ENCODE data around the gene RIMOC1.
A peak's percentile ranks its signal among the peaks of the same experiment; 100 is the strongest.

The RIMOC1 gene

DNA sequence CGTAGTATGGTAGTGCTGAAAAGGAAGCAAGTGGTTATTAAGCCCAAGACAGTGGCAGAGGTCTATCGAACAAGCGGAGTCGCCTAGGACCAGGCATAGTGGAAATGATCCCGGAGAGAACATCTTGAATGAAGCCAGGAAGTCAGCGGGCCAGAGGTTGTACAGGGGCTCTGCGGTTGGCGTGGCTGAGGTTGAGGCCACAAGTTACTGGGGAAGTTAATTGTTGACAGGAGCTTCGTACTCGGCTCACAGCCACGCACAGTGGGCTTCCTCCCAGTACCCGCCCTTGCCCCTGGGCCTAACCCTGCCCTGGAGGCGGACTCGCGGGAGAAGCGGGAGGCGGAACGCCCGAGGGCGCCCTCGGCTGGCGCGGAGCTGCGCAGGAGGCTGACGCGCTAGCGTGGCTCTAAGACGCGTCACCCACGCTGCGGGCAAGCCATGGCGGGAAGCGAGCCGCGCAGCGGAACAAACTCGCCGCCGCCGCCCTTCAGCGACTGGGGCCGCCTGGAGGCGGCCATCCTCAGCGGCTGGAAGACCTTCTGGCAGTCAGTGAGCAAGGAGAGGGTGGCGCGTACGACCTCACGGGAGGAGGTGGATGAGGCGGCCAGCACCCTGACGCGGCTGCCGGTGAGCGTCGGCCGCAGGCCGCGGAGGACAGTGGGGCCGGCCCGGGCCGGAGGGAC lies 20.9 kb downstream of the RIMOC1 start, which contains the start of gene FBXO4:
Gene FBXO4, plus strand, starts transcription at position 410 of the 683 bp plus-strand sequence. Its CDS starts 29 bp downstream, at position 439.
- H3K4me3 ChIP-seq (ENCODE audit: low read depth, low read length) = peak within 1 kb of the TSS; percentile 57
- in situ Hi-C loops (cut with HindIII; ENCODE audit: low sequenced_read_pairs) = no loop called here
- peak; percentile 83 for DNase-seq (ENCODE audit: low read depth, low spot score)
- TF ChIP-seq, protein P1, sequence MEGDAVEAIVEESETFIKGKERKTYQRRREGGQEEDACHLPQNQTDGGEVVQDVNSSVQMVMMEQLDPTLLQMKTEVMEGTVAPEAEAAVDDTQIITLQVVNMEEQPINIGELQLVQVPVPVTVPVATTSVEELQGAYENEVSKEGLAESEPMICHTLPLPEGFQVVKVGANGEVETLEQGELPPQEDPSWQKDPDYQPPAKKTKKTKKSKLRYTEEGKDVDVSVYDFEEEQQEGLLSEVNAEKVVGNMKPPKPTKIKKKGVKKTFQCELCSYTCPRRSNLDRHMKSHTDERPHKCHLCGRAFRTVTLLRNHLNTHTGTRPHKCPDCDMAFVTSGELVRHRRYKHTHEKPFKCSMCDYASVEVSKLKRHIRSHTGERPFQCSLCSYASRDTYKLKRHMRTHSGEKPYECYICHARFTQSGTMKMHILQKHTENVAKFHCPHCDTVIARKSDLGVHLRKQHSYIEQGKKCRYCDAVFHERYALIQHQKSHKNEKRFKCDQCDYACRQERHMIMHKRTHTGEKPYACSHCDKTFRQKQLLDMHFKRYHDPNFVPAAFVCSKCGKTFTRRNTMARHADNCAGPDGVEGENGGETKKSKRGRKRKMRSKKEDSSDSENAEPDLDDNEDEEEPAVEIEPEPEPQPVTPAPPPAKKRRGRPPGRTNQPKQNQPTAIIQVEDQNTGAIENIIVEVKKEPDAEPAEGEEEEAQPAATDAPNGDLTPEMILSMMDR (IDR thresholded peaks at IDR 0.05; ENCODE audit: low read depth, low read length) = peak; percentile 55

DNA sequence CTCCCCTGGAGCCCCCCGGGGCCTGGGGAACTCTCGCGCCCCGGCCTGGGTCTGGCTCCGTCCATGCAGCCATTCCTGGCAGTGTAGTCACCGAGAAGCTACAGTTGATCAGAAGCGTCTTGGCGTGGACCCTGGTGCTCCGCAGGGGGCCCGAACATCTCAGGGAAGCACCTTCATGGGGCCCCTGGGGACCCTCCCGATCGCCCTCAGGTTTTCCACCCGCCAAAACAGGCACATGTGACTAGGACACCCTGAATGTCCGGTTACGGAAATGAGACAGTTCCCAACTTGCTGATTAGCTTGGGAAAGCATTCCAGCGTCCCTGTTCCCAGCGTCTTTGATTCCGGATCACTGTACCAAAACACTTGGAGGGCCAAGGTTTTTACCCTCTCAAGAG lies 21.4 kb downstream of the RIMOC1 start:
- DNase-seq (ENCODE audit: low read depth, low spot score) = peak; percentile 30
- TF ChIP-seq, protein P1 (IDR thresholded peaks at IDR 0.05; ENCODE audit: low read depth, low read length) = no peak
- in situ Hi-C loops (cut with HindIII; ENCODE audit: low sequenced_read_pairs) = no loop called here
- H3K4me3 ChIP-seq (ENCODE audit: low read depth, low read length) = peak overlapping the region; percentile 57

DNA sequence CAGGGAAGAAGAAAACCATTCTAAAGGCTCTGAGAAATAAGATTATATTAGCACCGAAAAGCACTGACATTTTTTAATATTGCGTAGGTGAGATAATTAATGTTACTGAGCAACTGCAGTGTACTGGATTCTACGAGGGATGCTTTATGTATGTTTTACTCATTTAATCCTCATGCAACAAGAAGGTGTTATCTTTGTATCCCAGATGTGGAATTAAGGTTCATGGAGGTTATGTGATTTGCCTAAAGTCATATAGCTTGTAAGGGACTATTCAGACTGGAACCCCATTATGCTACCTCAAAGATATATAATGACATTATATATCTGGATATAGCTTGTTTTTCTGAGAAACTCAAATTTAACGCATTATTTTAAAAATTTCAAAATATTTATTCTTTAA lies 23.5 kb downstream of the RIMOC1 start:
- TF ChIP-seq, protein P1 (IDR thresholded peaks at IDR 0.05; ENCODE audit: low read depth, low read length) = no peak
- no peak overlapping the region for H3K4me3 ChIP-seq (ENCODE audit: low read depth, low read length)
- DNase-seq (ENCODE audit: low read depth, low spot score) = no peak
- in situ Hi-C loops (cut with HindIII; ENCODE audit: low sequenced_read_pairs) = no loop called here

DNA sequence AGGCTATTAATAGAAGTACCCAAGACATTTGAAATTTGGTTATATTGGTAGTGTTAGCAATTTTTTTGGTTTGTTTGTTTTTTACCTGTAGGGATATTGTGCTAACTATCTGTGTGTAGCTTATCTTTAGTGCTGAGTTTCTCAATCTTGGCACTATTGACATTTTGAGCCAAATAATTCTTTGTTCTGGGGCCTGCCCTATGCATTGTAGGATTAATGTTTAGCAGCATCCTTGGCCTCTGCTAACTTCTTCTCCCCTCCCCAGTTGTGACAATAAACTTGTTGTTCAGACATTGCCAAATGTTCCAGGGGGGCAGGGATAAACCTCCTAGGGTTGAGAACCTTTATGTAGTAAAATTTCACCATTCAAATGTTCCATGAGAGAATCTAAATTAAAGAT lies 24.9 kb downstream of the RIMOC1 start:
- TF ChIP-seq, protein P1 (IDR thresholded peaks at IDR 0.05; ENCODE audit: low read depth, low read length) = no peak
- in situ Hi-C loops (cut with HindIII; ENCODE audit: low sequenced_read_pairs) = no loop called here
- no peak overlapping the region for H3K4me3 ChIP-seq (ENCODE audit: low read depth, low read length)
- no peak for DNase-seq (ENCODE audit: low read depth, low spot score)

DNA sequence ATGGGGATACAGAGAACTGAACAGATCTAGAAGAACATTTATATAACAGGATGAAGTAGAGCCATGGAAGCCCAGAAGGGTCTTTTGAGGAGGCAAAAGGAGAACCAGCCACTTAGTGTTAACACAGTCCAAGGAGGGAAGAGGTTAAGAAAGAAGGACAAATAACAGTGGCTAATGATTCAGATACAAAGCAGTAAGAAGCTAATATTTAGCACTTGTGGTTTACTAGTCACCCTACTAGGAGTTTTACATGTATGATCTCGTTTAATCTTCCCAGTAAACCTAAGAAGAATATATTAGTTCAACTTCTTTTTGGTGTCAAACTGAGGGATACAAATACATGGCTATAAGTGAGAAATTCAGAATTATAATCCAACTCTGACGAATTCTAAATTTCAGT lies 28.6 kb downstream of the RIMOC1 start:
- in situ Hi-C loops (cut with HindIII; ENCODE audit: low sequenced_read_pairs) = no loop called here
- TF ChIP-seq, protein P1 (IDR thresholded peaks at IDR 0.05; ENCODE audit: low read depth, low read length) = no peak
- H3K4me3 ChIP-seq (ENCODE audit: low read depth, low read length) = no peak overlapping the region
- no peak for DNase-seq (ENCODE audit: low read depth, low spot score)

DNA sequence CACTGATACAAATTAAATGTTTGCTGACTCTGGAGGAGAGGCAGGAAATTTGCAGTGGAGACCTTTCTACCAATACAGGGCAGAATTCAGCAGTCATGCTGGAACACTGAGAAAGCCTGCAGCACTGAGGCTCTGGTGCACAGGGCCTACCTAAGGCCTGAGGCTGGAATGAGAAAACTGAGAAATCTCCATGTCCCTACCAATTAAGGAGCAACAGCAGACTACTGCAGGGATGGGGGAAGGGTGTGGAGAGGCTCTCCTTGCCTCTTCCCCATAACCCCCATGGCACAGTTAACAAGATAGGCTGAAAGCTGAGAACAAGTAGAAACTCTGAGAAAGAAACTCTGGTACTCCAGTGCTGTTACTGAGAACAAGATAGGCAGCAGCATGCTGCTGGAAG lies 31.4 kb downstream of the RIMOC1 start:
- DNase-seq (ENCODE audit: low read depth, low spot score) = no peak
- in situ Hi-C loops (cut with HindIII; ENCODE audit: low sequenced_read_pairs) = no loop called here
- no peak overlapping the region for H3K4me3 ChIP-seq (ENCODE audit: low read depth, low read length)
- TF ChIP-seq, protein P1 (IDR thresholded peaks at IDR 0.05; ENCODE audit: low read depth, low read length) = no peak

Measured in astrocyte of the spinal cord (primary cell).